ENCODE results near the gene FABP6.

The FABP6 gene

DNA sequence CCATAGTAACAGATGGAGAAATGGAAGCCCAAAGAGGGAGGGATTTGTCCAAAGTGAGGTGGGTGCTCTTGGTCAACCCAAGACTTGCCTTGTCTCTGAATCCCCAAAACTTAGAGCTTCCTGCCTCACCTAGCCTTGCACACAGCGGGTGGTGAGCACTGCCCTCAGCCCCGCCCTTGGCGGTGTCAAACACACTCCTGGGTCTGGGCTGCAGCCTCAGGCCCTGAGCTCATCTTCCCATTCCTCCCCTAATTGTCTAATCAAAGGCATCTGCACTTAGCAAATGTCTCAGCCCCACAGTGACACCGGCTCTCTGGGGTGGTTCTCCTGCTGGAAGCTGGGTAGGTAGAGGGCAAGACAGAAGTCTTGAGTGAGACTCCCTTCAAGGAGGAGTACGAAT lies 20.9 kb downstream of the FABP6 start:
- H3K9ac ChIP-seq (ENCODE audit: low read length) = no peak overlapping the region
- no peaks in the 10 kb centered on the region for H3K27me3 ChIP-seq (ENCODE audit: control insufficient read depth, insufficient read depth, low read length)
- peaks cover 32% of the 10 kb centered on the region for H3K36me3 ChIP-seq (ENCODE audit: control insufficient read depth, insufficient read depth, low read length)
- no peak overlapping the region for H3K27ac ChIP-seq (ENCODE audit: low read depth, low read length)
- H3K4me1 ChIP-seq (ENCODE audit: control insufficient read depth, insufficient read depth, low read length) = peaks cover 6% of the 10 kb centered on the region
- no peaks in the 10 kb centered on the region for H3K9me3 ChIP-seq (ENCODE audit: control insufficient read depth, insufficient read depth, low read depth, low read length)
- H3K4me3 ChIP-seq (ENCODE audit: low read depth, low read length) = no peak overlapping the region

DNA sequence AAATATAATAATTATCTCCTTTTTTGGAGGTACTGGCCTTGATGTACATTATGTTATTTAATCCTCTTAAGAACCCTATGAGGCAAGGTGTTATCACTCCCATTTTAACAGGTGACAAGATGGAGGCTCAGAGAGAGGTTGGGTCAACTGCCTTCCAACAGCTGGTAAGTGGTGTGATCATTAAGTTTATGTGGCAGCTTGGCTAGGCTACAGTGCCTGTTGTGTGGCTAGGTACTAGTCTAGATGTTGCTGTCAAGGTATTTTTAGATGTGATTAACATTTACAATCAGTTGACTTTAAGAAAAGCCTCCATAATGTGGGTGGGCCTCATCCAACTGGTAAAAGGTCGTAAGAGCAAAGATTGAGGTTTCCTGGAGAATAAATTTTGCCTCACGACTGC lies 21.5 kb downstream of the FABP6 start:
- no peaks in the 10 kb centered on the region for H3K27me3 ChIP-seq (ENCODE audit: control insufficient read depth, insufficient read depth, low read length)
- peaks cover 6% of the 10 kb centered on the region for H3K4me1 ChIP-seq (ENCODE audit: control insufficient read depth, insufficient read depth, low read length)

DNA sequence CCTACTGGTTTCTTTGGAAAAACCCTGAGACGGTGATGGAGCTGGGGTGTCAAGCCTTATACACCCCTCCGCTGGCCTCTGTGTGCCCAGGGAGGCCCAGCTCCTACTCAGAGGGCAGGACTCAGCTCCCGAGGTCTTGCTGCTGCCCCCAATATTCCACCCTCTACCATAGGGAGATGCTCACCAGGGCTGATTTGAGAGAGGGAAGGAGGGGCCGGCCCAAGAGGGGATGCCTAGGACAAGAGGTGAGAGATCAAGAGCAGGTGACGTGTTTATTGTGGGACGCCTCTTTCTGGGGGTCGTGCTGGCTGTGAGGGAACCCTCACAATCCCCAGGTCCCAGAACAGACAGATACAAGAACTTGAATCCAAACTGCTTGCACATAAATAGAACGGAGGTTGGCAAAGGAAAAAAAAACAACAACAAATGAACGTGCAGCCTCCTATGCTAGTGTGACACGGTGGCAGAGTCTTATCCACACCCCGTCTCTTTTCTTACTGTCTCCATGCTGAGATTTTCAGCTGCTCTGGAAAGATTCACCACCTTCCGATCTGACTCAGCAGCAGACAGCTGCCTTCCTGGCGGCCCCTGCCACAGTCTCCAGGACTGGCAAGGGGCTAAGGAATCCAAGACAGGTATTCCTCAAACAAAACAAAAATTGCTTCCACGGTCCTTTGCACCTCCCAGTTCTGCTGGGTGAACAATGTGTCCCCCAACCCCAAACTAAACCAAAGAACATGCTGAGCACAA lies 22.3 kb downstream of the FABP6 start:
- Histone ChIP-seq H3K9ac (ENCODE audit: low read length) (no peak overlapping the region), H3K4me3 (ENCODE audit: low read depth, low read length) (no peak overlapping the region), H3K9me3 (ENCODE audit: control insufficient read depth, insufficient read depth, low read depth, low read length) (no peaks in the 10 kb centered on the region), H3K27me3 (ENCODE audit: control insufficient read depth, insufficient read depth, low read length) (no peaks in the 10 kb centered on the region), H3K4me1 (ENCODE audit: control insufficient read depth, insufficient read depth, low read length) (peaks cover 6% of the 10 kb centered on the region), H3K27ac (ENCODE audit: low read depth, low read length) (no peak overlapping the region), H3K36me3 (ENCODE audit: control insufficient read depth, insufficient read depth, low read length) (peaks cover 44% of the 10 kb centered on the region)

More for the DNA sequence above, 21.5 kb downstream of the FABP6 start:
- Histone ChIP-seq H3K9me3 (ENCODE audit: control insufficient read depth, insufficient read depth, low read depth, low read length) (no peaks in the 10 kb centered on the region), H3K9ac (ENCODE audit: low read length) (no peak overlapping the region), H3K27ac (ENCODE audit: low read depth, low read length) (no peak overlapping the region), H3K36me3 (ENCODE audit: control insufficient read depth, insufficient read depth, low read length) (peaks cover 38% of the 10 kb centered on the region), H3K4me3 (ENCODE audit: low read depth, low read length) (no peak overlapping the region)

DNA sequence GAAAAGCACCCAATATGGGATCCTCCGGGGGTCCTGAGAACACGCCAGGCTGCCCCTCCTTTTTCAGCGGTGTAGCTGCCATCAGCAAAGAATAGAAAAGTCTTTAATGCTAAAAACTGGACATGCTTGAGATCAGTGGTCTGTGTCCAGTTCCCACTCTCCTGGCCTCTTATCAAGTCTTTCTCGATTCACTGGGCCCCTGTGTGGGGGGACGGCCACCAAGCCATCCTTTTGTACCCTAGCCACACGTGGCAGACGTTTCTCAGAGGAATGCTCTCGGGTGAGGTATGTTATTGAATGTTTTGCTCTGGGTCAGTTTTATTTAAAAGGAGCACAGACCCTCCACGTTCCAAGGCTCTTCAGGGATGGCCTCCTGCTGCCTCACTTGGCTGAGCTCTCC lies 23.6 kb downstream of the FABP6 start:
- Histone ChIP-seq H3K4me1 (ENCODE audit: control insufficient read depth, insufficient read depth, low read length) (peaks cover 6% of the 10 kb centered on the region), H3K9ac (ENCODE audit: low read length) (no peak overlapping the region), H3K36me3 (ENCODE audit: control insufficient read depth, insufficient read depth, low read length) (peaks cover 44% of the 10 kb centered on the region), H3K27me3 (ENCODE audit: control insufficient read depth, insufficient read depth, low read length) (no peaks in the 10 kb centered on the region), H3K27ac (ENCODE audit: low read depth, low read length) (no peak overlapping the region), H3K9me3 (ENCODE audit: control insufficient read depth, insufficient read depth, low read depth, low read length) (no peaks in the 10 kb centered on the region), H3K4me3 (ENCODE audit: low read depth, low read length) (no peak overlapping the region)

DNA sequence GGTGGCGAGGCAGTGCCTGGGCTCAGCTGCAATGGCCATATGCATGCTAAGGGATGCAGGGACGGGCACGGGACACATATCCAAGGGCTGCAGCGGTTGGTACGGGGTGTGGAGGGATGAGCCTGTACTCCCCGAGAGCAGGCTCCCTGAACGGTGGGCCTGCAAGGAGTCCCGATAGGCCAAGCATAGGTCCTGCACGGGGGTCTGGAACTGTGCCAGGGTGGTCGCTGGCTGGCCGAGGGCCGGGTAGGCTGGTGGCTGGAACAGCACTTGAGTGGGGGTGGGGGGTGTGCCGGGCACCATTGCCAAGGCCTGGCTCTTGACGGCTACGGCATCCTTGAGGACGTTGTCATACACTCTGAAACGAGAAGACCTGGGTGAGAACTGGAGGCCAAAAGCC lies 24.1 kb downstream of the FABP6 start:
- no peak overlapping the region for H3K4me3 ChIP-seq (ENCODE audit: low read depth, low read length)
- no peak overlapping the region for H3K9ac ChIP-seq (ENCODE audit: low read length)
- H3K36me3 ChIP-seq (ENCODE audit: control insufficient read depth, insufficient read depth, low read length) = peaks cover 46% of the 10 kb centered on the region
- no peaks in the 10 kb centered on the region for H3K9me3 ChIP-seq (ENCODE audit: control insufficient read depth, insufficient read depth, low read depth, low read length)
- H3K4me1 ChIP-seq (ENCODE audit: control insufficient read depth, insufficient read depth, low read length) = peaks cover 6% of the 10 kb centered on the region
- no peaks in the 10 kb centered on the region for H3K27me3 ChIP-seq (ENCODE audit: control insufficient read depth, insufficient read depth, low read length)
- no peak overlapping the region for H3K27ac ChIP-seq (ENCODE audit: low read depth, low read length)

DNA sequence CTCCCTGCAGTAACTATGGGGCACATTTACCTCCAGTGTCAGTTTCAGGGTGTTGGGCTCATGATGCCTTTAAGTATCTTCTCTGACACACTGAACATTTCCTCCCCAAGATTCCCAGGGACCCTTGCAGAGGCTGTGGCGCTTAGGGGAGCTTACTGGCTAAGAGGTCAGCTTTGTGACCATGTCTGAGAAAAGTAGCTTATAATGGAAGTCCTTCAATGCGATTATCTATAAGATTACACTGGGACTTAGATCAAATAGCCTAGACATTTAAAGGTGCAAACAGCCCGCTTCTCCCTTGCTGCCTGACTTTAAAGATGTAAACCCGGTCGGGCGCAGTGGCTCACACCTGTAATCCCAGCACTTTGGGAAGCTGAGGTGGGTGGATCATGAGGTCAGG lies 25.4 kb downstream of the FABP6 start:
- H3K27ac ChIP-seq (ENCODE audit: low read depth, low read length) = no peak overlapping the region
- peaks cover 54% of the 10 kb centered on the region for H3K36me3 ChIP-seq (ENCODE audit: control insufficient read depth, insufficient read depth, low read length)
- no peak overlapping the region for H3K4me3 ChIP-seq (ENCODE audit: low read depth, low read length)
- H3K9me3 ChIP-seq (ENCODE audit: control insufficient read depth, insufficient read depth, low read depth, low read length) = no peaks in the 10 kb centered on the region
- no peaks in the 10 kb centered on the region for H3K27me3 ChIP-seq (ENCODE audit: control insufficient read depth, insufficient read depth, low read length)
- no peak overlapping the region for H3K9ac ChIP-seq (ENCODE audit: low read length)
- H3K4me1 ChIP-seq (ENCODE audit: control insufficient read depth, insufficient read depth, low read length) = peaks cover 6% of the 10 kb centered on the region

DNA sequence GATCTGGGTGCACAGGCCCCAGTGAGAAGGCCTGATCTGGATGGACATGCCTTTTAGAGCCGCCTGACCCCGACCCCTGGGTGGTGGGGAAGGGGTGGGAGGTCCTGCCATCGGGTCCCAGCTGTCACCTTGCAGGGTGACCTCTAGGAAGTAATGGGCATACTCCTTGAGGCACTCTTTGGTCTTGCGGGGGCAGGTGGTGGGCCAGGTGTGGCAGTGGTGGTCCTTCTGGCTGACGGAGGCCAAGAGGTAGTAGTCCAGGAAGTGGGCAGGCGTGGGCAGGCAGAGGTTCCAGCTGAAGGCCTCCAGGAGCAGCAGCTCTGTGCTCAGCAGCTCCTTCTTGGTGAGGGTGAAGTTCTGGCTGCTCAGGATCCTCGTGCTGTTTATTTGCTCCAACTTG lies 30.0 kb downstream of the FABP6 start:
- H3K36me3 ChIP-seq (ENCODE audit: control insufficient read depth, insufficient read depth, low read length) = peaks cover 29% of the 10 kb centered on the region
- H3K27me3 ChIP-seq (ENCODE audit: control insufficient read depth, insufficient read depth, low read length) = no peaks in the 10 kb centered on the region
- H3K4me3 ChIP-seq (ENCODE audit: low read depth, low read length) = no peak overlapping the region
- H3K4me1 ChIP-seq (ENCODE audit: control insufficient read depth, insufficient read depth, low read length) = peaks cover 29% of the 10 kb centered on the region
- no peak overlapping the region for H3K9ac ChIP-seq (ENCODE audit: low read length)
- H3K27ac ChIP-seq (ENCODE audit: low read depth, low read length) = no peak overlapping the region
- H3K9me3 ChIP-seq (ENCODE audit: control insufficient read depth, insufficient read depth, low read depth, low read length) = no peaks in the 10 kb centered on the region

DNA sequence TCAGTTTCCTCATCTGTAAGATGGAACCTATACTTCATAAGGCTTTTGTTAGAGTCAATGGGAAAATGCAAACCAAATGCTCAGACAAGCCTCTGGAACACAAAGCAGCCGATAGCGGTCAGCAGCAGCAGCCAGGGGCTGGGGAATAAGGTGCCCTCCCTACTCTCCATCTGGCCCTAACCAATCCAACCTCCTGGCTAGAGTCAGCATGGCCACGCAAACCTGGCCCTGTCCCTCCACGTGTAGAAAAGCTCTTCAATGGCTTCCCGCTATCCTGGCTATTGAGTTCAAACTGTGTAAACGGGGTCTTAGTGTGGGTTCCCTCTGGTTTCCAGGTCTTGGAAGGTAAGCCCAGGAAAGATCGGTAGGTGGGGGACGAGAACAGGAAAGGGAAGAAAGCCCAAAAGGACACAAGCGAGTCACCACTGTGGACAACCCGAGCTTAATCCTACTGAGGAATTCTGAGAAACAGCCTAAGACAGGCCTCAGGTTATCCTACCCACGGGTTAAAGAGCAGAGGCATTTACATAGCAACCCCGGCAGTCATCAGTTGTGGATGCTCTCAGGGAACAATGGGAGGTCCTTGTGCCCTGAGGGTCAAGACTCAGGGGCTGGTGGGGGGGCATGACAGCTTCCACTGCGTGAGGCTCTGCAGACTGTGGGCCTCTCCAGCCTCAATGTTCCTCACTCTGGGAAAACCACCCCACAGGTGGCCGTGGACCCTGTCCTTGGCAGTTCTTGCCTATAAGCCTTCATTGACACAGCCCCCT lies 30.9 kb downstream of the FABP6 start:
- no peaks in the 10 kb centered on the region for H3K9me3 ChIP-seq (ENCODE audit: control insufficient read depth, insufficient read depth, low read depth, low read length)
- H3K27me3 ChIP-seq (ENCODE audit: control insufficient read depth, insufficient read depth, low read length) = no peaks in the 10 kb centered on the region
- H3K4me3 ChIP-seq (ENCODE audit: low read depth, low read length) = no peak overlapping the region
- H3K27ac ChIP-seq (ENCODE audit: low read depth, low read length) = no peak overlapping the region
- H3K4me1 ChIP-seq (ENCODE audit: control insufficient read depth, insufficient read depth, low read length) = peaks cover 29% of the 10 kb centered on the region
- H3K36me3 ChIP-seq (ENCODE audit: control insufficient read depth, insufficient read depth, low read length) = peaks cover 23% of the 10 kb centered on the region
- no peak overlapping the region for H3K9ac ChIP-seq (ENCODE audit: low read length)

DNA sequence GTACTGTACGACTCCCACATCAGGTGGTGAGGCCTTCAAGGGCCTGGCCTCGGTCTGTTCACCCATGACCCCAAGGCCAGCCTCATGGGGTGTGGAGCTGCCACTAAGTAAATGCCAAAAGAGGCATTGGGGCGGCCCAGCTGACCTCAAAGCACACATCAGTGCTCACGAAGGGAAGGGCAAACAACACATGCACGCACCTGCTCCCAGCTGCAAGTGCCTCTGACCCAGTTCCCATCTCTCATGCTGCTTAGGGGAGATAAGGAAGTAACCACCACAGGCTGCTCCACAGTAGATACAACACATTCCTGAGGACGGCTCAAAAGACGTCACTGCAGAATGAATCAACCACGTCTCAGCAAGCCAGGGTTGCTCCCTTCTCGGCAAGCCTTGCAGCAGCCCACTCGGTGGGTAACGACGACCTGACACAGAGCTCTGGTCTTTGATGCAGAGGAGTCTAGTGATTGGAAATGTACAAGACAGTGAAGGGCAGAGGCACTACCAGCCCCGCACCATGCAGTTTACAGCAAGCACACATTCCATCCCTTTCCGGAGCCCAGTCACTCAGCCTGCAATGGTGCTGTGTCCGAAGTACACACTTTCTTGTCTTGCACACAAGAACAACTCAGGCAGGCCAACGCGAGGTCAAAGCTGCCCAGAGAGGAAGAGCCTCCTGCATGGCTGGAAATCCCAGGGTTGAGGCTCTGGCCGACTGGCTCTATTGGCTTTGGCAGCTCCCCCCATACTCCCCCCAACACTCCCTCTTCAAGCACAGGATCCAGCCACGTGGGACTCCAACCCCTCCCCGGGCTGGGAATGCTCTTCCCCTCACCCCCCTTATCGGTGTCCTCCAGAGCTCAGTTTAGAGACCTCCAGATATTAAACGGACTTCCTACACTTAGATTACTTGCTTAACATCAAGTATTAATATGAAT lies 31.8 kb downstream of the FABP6 start:
- Histone ChIP-seq H3K27ac (ENCODE audit: low read depth, low read length) (no peak overlapping the region), H3K4me3 (ENCODE audit: low read depth, low read length) (no peak overlapping the region), H3K36me3 (ENCODE audit: control insufficient read depth, insufficient read depth, low read length) (peaks cover 13% of the 10 kb centered on the region), H3K9me3 (ENCODE audit: control insufficient read depth, insufficient read depth, low read depth, low read length) (no peaks in the 10 kb centered on the region), H3K4me1 (ENCODE audit: control insufficient read depth, insufficient read depth, low read length) (peaks cover 33% of the 10 kb centered on the region), H3K9ac (ENCODE audit: low read length) (no peak overlapping the region), H3K27me3 (ENCODE audit: control insufficient read depth, insufficient read depth, low read length) (no peaks in the 10 kb centered on the region)

DNA sequence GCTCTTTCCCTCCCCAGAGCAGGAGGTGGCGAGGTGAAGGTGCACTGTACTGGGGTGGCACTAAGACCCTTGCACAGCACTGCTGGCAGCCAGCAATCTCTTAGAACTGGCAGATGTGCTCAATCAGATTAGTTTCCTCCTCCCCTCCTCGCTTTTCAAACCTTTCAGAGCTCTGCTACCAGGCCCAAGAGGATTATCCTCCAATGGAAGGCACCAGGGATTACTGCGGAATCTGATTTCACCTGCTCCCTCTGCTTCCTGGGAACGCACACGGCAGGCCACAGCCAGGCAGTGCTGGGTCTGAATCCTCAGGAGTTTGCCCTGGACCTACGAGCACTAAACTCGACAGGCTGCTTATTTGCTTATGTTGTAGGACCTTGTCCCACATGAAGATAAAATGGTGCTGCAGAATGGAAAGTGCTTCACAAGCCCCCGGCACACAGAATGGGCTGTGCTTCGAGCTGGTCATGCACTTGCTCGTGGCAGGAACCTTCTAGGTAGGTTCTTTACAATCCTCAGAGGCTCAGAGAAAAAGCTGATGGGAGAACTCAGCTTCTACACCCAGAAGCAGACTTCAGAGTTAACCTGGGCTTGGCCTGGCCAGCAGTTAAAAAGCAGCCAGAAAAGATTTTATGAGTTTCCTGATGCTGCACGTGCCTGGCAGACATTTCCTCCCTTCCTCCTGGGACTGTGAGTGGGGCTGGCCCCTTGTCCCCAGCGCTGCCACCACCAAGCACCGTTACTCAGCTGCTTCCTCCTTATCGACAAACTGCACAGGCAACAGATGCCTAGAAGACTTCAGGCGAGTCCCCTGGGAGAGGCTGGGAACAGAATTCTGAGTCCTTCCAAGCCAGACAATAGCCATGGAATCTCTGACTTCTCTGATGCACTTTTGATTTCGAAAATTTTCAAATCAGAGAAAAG lies 33.1 kb downstream of the FABP6 start:
- Histone ChIP-seq H3K27ac (ENCODE audit: low read depth, low read length) (no peak overlapping the region), H3K9me3 (ENCODE audit: control insufficient read depth, insufficient read depth, low read depth, low read length) (no peaks in the 10 kb centered on the region), H3K27me3 (ENCODE audit: control insufficient read depth, insufficient read depth, low read length) (no peaks in the 10 kb centered on the region), H3K9ac (ENCODE audit: low read length) (no peak overlapping the region), H3K4me1 (ENCODE audit: control insufficient read depth, insufficient read depth, low read length) (peaks cover 45% of the 10 kb centered on the region), H3K36me3 (ENCODE audit: control insufficient read depth, insufficient read depth, low read length) (peaks cover 11% of the 10 kb centered on the region), H3K4me3 (ENCODE audit: low read depth, low read length) (no peak overlapping the region)
